LNCAP (cell line): ENCODE measurements around the gene ANAPC16.

Source experiments
- CTCF ChIP-seq: fragments of 450-650 bp; IDR thresholded peaks from 2 replicates; pipeline ENCODE4 v1.5.1; 2017; ENCODE audit warnings: mild to moderate bottlenecking

ANAPC16 gene

DNA sequence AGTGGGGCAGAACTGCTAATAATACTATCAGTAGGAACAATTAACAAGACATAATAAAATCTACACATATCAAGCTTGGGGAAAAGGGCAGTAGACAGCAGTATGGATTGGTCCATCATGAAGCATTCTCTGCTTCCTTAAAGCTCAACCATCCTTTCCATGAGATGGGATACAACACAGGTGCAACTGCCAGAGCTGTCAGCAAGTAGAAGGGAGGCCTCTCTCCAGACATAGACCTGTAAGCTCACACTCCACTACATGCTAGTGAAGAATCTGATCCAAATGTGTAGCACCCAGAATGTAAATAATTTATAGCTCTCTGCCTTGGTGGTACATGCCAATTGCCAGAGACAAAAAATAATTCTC is 41.5 kb upstream of the ANAPC16 start:
- no peak for TF ChIP-seq CTCF

- TF ChIP-seq CTCF, result no peak
Observed at GRCh38 chr10:72175149-72175548, 40.7 kb upstream of the ANAPC16 start.

- no peak for TF ChIP-seq CTCF
Observed at GRCh38 chr10:72176701-72177100, 39.1 kb upstream of the ANAPC16 start.

GRCh38 chr10:72177454-72177853 is 38.4 kb upstream of the ANAPC16 start:
- no peak for TF ChIP-seq CTCF

DNA sequence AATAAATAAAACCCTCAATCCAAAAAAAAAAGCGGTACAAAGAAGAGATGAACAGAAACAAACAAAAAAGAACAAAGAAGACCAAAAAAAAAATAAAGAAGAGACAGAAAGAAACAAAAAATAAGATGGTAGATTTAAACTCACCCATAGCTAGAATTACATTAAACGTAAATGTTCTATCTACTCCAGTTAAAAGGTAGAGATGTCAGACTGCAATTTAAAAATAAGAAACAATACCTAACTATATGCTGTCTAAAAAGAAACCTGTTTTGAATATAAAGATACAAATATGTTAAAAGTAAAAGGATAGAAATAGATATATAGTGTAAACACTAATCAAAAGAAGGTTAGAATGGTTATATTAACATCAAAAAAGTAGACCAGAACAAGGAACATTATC is 31.7 kb upstream of the ANAPC16 start:
- TF ChIP-seq CTCF, result no peak

DNA sequence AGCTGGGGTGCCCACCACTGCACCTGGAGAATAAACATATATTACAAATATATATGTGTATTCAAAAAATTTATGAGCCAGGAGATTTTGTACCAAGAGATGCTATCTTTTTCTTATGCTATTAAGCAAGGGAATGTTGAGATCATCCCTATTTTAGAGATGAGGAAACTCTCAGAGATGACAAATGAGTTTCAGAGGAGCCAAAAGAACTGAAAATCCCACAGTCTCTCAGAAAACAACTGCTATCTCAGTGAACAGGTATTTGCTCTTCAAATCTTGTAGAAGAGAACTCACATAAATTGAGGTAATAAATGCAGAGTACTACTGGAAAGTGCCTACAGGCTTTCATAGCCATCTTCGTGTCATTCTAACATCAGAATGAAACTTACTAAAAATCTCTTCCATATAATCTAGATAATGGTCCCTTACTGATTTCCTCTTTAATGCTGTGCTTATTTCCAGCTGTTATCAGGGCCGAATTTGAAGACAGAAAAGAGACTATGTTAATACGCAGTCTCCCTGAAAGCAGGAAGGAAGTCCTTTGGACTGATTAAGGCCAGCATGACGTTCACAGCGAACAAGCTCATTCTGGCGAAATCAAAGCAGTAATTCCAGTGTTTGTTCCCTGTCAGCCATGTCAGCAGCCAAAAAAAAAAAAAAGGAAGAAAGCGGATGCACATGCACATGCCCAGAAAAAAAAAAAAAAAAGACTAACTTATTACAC is 29.4 kb upstream of the ANAPC16 start:
- TF ChIP-seq CTCF, result no peak

GRCh38 chr10:72186982-72187330 is 28.9 kb upstream of the ANAPC16 start:
- TF ChIP-seq CTCF, result no peak

- no peak for TF ChIP-seq CTCF
Observed at GRCh38 chr10:72194949-72195348, 20.9 kb upstream of the ANAPC16 start.
